Neutrophil (primary cell): ENCODE results near the gene WNT7B.

Experiments
- H3K27ac ChIP-seq: fragments of 200-600 bp; sonication (generic); 2 replicates; pipeline ENCODE4 v1.5.1; 2016; ENCODE audit warnings: mild to moderate bottlenecking, moderate library complexity
- H3K27me3 ChIP-seq: fragments of 200-600 bp; sonication (generic); 2 replicates; pipeline ENCODE4 v1.6.0; 2016; ENCODE audit warnings: mild to moderate bottlenecking
- H3K36me3 ChIP-seq: fragments of 200-600 bp; sonication (generic); 2 replicates; pipeline ENCODE4 v1.5.1; 2017
- H3K4me1 ChIP-seq, 2 experiments: fragments of 200-600 bp in 1 of 2; sonication (generic) in 1 of 2; 1 replicate in 1 of 2; 2 replicates in 1 of 2; pipeline versions ENCODE4 v1.5.1 to v1.6.1; 2013 to 2016; ENCODE audit warnings: low read depth in 1 of 2, low read length in 1 of 2, mild to moderate bottlenecking in 1 of 2, moderate library complexity in 1 of 2; ENCODE audit not compliant: control insufficient read depth in 1 of 2, insufficient read depth in 1 of 2
- H3K4me3 ChIP-seq, 2 experiments: fragments of 200-600 bp in 1 of 2; sonication (generic) in 1 of 2; 1 replicate in 1 of 2; 2 replicates in 1 of 2; pipeline ENCODE4 v1.5.1; 2013 to 2016; ENCODE audit warnings: low read depth in 1 of 2, low read length in 1 of 2, mild to moderate bottlenecking in 1 of 2, moderate library complexity in 1 of 2
- H3K9me3 ChIP-seq: fragments of 200-600 bp; sonication (generic); 2 replicates; pipeline ENCODE4 v1.5.1; 2016
- TF ChIP-seq, protein P1 (sequence below): fragments of 200-600 bp; sonication (generic); IDR thresholded peaks from 2 replicates; pipeline ENCODE4 v1.5.1; 2016; ENCODE audit warnings: antibody characterized with exemption

Gene WNT7B

GRCh38 chr22:45879552-45879949 lies 97.4 kb downstream of the WNT7B start:
- no peak overlapping the region for H3K27ac ChIP-seq
- H3K27me3 ChIP-seq, result peaks cover 94% of the 10 kb centered on the region

DNA sequence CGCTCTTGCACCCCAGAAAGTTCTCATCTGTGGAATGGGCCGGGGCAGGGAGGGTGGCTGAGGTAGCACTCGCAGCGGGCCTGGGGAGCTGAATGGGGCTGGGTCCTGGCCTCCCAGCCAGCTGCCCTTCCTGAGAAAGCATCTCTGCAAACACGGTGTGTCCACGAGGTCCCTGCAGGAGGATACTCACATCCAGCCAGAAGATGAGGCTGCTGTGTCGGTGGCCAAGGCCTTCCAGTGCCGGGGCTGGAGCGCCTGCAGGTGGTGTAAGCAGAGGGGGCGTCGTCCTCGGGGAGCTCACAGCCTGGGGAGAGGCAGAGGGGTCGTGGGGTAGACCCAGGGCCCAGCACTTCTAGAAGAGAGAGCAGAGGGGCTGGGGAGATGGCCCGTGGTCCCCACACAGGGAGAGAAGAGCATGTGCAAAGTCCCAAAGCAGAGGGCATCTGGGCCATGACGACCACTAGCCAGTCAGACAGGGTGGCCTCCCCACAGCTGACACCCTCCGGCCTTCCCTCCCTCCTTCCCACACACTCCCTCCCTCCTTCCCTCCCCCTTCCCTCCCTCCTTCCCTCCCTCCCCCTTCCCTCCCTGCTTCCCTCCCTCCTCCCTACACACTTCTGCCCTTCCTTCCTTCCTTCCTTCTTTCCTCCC lies 97.9 kb downstream of the WNT7B start:
- TF ChIP-seq, protein P1, sequence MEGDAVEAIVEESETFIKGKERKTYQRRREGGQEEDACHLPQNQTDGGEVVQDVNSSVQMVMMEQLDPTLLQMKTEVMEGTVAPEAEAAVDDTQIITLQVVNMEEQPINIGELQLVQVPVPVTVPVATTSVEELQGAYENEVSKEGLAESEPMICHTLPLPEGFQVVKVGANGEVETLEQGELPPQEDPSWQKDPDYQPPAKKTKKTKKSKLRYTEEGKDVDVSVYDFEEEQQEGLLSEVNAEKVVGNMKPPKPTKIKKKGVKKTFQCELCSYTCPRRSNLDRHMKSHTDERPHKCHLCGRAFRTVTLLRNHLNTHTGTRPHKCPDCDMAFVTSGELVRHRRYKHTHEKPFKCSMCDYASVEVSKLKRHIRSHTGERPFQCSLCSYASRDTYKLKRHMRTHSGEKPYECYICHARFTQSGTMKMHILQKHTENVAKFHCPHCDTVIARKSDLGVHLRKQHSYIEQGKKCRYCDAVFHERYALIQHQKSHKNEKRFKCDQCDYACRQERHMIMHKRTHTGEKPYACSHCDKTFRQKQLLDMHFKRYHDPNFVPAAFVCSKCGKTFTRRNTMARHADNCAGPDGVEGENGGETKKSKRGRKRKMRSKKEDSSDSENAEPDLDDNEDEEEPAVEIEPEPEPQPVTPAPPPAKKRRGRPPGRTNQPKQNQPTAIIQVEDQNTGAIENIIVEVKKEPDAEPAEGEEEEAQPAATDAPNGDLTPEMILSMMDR, result no peak
- H3K4me1 ChIP-seq, result no peaks in the 10 kb centered on the region

More at GRCh38 chr22:45879552-45879949, 97.4 kb downstream of the WNT7B start:
- H3K36me3 ChIP-seq, result no peaks in the 10 kb centered on the region
- no peak overlapping the region for H3K4me3 ChIP-seq
- H3K9me3 ChIP-seq, result no peaks in the 10 kb centered on the region
- TF ChIP-seq, protein P1, result no peak
- H3K4me1 ChIP-seq, result no peaks in the 10 kb centered on the region

DNA sequence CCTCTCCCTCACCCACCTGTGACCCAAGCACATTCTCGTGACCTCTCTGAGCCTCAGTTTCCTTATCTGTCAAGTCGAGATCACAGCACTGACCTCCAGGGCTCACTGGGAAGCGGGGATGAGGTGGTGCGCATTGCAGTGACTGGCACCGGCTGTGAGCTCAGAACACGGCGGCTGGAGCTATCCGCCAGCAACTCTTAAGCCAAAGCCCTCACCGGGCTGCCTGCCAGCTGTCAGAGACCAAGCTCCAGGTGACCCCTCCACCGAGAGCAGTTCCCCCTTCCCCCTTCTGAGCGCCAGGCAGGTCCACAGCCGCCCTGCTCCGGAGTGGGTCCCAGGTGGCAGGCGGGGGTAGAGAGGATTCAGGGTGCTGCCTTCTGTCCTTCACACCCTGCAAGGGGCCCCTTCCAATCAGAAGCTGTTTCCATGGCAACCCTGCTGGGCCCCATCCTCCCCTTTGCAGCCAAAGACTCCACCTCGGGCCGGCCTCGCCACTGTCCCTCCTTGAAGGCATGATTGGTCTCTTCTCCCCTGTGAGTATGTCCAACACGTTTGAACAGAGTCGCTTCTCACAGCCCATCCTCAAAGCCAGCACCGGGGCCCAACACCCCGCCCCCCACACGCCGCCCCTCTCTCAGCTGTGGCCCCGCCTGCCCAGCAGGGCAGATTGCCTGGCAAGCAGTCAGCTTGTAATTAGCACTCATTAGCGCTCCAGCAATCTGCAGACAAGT lies 98.7 kb downstream of the WNT7B start:
- Histone ChIP-seq H3K27me3 (peaks cover 100% of the 10 kb centered on the region), H3K36me3 (no peaks in the 10 kb centered on the region), H3K4me3 (no peak overlapping the region), H3K4me1 (no peaks in the 10 kb centered on the region), H3K9me3 (no peaks in the 10 kb centered on the region), H3K27ac (no peak overlapping the region)
- TF ChIP-seq, protein P1, result no peak

More for the DNA sequence above, 97.9 kb downstream of the WNT7B start:
- Histone ChIP-seq H3K27me3 (peaks cover 94% of the 10 kb centered on the region), H3K27ac (no peak overlapping the region), H3K4me3 (no peak overlapping the region), H3K36me3 (no peaks in the 10 kb centered on the region), H3K9me3 (no peaks in the 10 kb centered on the region)

GRCh38 chr22:45877651-45878050 lies 99.3 kb downstream of the WNT7B start:
- H3K27me3 ChIP-seq, result peaks cover 100% of the 10 kb centered on the region
- no peaks in the 10 kb centered on the region for H3K4me1 ChIP-seq
- H3K27ac ChIP-seq, result no peak overlapping the region
- TF ChIP-seq, protein P1, result no peak
- no peak overlapping the region for H3K4me3 ChIP-seq
- H3K9me3 ChIP-seq, result no peaks in the 10 kb centered on the region
- H3K36me3 ChIP-seq, result no peaks in the 10 kb centered on the region

DNA sequence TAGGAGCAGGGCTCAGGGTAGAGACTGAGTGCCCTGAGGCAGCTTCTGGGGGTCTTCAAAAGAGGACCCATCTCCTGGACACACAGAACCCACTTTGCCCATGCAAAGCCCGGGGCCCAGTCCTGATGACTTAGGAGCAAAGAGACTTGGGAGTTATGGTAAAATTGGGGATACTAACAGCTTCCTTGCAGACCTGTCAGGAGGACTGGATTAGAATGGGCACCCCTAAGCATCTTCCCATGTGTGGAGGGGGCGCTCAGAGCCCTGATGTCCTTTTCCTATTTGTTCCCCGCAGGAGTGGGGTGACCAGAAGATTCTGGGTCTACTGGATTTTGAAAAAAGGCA lies 100.0 kb downstream of the WNT7B start:
- no peaks in the 10 kb centered on the region for H3K9me3 ChIP-seq
- H3K4me3 ChIP-seq, result no peak overlapping the region
- H3K27ac ChIP-seq, result no peak overlapping the region
- H3K4me1 ChIP-seq, result no peaks in the 10 kb centered on the region
- peaks cover 97% of the 10 kb centered on the region for H3K27me3 ChIP-seq
- TF ChIP-seq, protein P1, result no peak
- H3K36me3 ChIP-seq, result no peaks in the 10 kb centered on the region
